HG02623 (cell line): ENCODE measurements around the gene OR2A5.
"Not testable (repeated sequence)": the region's sequence is repeated elsewhere in the genome, so short reads cannot be mapped to it uniquely, and the experiment has no call there.

Experiments used
- ATAC-seq: cut with Tn5 transposase; IDR thresholded peaks from one replicate; pipeline ENCODE4 v1.9.1; 2021; ENCODE audit warnings: moderate library complexity; ENCODE audit not compliant: unreplicated experiment

OR2A5 gene, protein sequence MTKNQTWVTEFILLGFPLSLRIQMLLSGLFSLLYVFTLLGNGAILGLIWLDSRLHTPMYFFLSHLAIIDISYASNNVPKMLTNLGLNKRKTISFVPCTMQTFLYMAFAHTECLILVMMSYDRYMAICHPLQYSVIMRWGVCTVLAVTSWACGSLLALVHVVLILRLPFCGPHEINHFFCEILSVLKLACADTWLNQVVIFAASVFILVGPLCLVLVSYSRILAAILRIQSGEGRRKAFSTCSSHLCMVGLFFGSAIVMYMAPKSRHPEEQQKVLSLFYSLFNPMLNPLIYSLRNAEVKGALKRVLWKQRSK

DNA sequence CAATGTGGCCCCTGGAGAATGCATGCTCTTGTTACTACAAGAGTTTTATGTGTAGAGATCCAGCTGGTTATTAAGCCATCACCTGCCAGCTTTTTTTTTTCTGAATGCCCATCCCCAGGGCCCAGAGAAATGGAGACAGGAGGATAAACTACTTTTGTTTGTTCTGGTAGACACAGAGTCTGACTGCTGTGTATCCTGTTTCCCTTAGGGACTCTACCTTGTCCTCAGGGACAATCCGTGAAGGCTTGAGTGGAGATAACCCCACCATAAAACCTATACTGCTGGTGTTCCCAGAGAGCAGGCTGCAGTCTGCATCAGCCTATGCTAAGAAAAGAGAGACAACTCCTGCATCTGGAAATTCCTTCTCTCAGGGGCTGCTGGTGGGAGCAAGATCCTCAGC lies at the start of gene OR2A5:
Gene OR2A5 (plus strand): TSS at position 301 of the 400 bp plus-strand sequence. CDS start 1,454 bp downstream, outside the sequence.
- ATAC-seq, result no peak

DNA sequence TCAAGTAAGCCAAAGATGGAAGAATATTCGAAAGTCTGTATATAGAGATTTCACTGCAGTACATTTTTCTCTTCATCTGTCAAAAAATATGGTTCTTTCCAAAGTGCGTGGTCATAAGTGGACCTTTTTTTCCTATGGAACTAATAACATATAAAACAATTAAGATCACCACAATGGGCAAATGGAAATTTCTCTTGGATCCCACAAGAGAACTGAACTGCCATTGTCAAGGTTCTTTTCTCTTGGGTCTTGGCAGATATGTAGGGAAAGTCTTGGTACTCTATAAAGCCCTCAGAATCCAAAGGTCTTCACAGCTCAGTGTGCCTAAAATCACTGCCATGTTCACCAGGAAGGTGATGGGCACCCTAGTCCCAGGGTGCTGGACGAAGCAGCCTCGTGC lies 48.7 kb upstream of the OR2A5 start, which contains the start of gene OR6B1:
Gene OR6B1 (plus strand): TSS at position 301 of the 400 bp plus-strand sequence. CDS start 3,677 bp downstream, outside the sequence.
- ATAC-seq, result no peak

DNA sequence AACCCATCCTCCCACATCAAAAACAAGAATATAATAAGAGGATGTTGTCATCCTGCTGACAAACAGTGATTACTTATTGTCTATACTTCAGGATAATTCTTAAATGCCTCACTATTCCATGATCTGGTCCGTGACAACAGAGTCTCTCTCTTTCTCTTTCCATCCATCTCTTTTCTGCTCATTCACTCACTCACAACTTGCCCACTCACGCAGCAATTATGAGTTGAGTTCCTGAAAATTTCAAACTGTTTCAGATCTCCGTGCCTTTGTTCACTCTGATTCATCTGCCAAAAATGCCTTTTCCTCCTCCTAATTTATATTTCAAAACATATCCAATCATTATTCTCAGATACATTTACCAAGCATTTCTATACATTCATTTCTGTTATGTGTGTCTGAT lies 47.2 kb upstream of the OR2A5 start:
- ATAC-seq, result no peak

DNA sequence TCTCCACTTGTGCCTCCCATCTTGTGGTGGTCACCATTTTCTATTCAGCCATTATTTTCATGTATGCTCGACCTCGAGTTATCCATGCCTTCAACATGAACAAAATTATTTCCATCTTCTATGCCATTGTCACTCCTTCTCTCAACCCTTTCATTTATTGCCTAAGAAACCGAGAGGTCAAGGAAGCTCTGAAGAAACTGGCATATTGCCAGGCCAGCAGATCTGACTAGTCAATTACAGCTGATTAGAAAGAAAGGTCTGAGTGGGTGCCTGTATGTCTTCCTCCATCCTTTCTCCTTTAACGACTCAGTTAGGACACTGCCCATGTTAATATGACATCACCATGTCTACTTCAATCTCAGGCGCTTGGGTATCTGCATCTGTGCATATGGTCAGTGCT lies 44.0 kb upstream of the OR2A5 start:
- ATAC-seq, result no peak

DNA sequence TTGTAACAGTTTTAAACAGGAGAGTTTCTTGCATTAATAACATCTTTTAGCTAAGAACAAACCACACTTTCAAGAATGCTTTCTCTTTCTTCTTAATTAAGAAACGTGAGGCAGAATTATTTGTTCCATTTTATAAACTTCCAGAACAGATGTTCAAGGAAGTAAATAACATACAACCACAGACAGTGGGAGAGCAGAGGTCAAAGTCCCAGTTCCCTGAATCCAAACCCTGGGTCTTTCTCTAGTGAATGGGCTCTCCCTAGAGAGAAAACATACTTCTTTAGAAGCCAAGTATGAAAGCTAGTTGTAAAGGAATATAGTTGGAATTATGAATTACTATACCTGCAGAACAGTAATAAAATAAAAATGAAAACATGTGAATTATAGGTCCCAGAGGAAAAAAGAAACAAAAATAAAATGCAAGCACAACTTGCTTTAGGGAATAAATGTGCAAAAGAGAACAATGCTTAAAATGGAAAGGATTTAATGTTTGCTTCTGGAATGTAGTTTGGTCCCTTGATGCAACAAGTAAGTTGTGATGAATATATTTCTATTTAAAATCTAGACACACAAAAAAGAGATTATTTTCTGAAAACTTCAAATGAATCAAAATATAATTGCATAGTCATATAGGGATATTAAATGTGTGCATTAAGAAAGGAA lies 42.6 kb upstream of the OR2A5 start:
- ATAC-seq, result no peak

DNA sequence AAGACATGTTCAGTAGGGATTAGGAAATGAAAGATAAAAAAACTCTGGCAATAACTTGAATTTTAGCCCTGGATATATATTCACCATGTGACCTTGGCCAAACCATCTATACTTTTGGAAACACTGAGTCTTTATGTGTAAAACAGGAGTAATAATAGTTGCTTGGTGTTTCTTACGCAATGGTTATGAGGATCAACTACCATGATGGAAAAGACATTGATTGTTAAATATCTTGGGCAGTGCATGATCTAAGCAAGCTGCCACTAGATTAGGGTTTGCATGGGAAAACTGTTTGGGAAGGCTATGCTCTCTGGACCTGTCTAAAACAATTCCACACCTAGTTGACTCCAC lies 42.1 kb upstream of the OR2A5 start:
- no peak for ATAC-seq

DNA sequence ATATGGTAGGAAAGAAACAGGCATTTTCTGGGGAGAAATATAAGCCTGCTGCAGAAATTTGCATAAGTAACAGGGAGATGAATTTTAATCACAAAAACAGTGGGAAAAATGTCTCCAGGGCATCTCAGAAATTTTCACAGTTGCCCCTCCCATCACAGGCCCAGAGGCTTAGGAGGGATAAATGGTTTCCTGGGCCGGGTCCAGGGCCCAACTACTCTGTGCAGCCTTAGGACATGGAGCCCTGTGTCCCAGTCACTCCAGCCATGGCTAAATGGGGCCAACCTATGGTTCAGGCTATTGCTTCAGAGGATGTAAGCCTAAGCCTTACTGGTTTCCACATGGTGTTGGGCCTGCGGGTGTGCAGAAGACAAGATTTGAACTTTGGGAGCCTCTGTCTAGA lies 39.4 kb upstream of the OR2A5 start:
- no peak for ATAC-seq

DNA sequence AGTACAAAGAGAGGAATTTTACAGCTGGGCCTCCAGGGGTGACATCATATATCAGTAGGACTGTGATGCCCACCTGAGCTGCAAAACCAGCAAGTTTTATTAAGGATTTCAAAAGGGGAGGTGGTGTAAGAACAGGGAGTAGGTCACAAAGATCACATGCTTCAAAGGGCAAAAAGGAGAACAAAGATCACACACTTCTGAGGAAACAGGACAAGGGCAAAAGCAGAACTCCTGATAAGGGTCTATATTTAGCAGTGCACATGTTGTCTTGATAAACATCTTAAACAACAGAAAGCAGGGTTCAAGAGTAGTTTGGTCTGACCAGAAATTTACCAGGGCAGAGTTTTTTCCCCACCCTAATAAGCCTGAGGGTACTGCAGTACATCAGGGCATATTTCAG lies 38.7 kb upstream of the OR2A5 start:
- not testable (repeated sequence) for ATAC-seq

DNA sequence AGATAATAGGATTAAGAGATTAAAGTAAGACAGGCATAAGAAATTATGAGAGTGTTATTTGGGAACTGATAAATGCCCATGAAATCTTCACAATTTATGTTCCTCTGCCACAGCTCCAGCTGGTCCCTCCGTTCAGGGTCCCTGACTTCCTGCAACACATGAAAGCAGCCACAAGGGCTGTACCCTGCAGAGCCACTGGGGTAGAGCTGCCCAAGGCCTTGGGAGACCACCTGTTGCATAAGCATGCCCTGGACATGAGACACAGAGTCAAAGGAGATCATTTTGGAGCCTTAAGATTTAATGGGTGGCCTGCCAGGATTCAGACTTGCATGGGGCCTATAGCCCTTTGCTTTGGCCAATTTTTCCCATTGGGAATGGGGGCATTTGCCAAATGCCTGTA lies 37.9 kb upstream of the OR2A5 start:
- ATAC-seq, result not testable (repeated sequence)

DNA sequence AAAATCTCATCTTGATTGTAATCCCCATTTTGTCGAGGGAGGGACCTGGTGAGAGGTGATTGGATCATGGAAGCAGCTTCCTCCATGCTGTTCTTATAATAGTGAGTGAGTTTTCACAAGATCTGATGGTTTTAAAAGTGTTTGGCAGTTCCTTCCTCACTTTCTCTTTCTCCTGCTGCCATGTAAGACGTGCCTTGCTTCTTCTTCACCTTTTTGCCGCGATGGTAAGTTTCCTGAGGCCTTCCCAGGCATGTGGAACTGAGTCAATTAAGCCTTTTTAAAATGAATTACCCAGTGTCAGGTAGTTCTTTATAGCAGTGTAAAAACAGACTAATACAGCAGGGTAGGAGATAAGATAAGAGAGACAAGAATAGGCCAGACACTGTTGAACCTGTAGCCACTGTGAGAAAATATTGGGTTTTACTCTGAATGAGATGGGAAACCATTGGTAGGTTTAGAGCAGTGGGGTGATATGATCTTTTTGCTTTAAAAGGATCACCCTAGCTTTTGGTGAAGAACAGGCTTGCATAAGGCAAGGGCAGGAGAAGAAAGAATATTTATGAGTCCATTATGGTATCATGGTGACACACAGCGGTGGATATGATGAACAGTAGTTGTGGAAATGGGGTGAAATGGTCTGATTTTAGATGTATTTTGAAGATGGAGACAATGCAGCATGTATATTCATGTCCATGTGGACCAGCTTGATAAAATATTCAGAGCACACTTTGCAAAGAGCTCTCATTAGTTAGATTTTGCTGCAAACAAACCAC lies 37.1 kb upstream of the OR2A5 start:
- ATAC-seq, result no peak

DNA sequence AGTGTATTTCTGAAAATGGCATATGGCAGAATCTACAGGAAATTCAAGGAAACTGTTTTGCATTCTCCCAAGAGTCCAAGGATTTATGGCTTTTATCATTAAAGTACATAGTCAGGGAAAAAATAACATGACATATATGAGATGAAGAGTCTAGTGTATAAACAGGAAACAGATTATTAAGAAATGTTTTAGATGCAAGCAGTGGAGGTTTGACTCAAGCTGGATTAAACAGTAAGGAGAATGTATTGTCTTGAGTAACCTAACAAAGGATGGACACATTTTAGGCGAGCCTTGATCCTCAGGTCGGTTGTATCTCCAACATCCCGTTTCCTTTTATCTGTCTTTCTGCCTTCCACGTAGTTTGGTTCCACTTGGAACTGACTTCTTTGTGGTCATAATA lies 30.7 kb upstream of the OR2A5 start:
- ATAC-seq, result no peak

DNA sequence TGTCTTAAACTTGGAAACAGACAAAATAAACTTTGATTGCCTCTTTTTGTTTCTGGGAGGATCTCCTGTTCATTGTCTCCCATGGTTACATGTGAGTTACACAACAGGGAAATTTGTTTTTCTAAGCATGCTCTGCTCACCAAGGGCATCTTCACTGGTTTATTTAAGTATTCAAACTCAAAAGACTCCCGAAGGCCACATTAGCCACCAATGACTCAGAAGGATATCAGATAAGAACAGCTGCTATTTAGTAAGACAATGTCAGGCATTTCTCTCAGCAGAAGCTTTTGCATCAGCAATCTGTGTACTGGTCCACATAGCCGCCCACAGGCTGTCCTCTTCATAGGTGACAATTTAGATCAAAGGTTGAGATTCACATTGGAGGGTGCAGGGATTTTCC lies 29.3 kb upstream of the OR2A5 start:
- no peak for ATAC-seq

DNA sequence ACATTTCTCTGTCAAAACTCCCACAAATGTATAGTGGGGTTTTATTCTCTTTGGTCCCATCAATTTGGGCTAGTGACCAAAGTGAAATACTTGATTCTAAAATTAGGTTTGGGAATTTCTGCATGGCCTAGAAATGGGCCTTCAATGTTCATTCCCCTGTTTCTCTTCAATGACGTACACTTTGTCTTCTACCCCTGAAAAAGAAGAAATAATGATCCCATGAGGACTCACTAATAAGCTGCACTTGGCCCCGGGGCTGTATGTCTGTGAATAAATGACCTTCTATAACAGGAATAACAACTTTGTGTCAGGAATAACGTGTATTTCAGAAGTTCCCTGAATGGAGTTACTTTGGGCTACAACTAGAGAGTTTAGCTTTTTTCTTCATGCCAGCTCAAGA lies 28.4 kb upstream of the OR2A5 start:
- ATAC-seq, result no peak

DNA sequence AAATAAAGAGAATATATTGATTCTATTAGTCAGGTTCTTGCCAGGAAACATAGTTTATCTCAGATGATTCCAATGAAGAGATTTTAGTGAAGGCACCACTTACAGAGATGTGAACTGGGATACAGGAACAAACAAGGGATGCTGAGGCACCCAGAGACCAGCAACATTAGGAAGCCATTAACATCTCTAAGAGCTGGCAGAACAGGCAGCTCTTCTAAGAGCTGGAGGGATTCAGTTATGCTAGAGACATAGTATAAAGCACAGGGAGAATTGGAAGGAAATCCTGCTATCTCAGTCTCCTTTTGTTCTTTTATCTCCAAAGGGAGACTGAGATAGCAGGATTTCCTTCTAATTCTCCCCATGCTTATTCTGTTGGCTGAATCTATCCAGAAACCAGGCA lies 26.6 kb upstream of the OR2A5 start:
- ATAC-seq, result no peak

DNA sequence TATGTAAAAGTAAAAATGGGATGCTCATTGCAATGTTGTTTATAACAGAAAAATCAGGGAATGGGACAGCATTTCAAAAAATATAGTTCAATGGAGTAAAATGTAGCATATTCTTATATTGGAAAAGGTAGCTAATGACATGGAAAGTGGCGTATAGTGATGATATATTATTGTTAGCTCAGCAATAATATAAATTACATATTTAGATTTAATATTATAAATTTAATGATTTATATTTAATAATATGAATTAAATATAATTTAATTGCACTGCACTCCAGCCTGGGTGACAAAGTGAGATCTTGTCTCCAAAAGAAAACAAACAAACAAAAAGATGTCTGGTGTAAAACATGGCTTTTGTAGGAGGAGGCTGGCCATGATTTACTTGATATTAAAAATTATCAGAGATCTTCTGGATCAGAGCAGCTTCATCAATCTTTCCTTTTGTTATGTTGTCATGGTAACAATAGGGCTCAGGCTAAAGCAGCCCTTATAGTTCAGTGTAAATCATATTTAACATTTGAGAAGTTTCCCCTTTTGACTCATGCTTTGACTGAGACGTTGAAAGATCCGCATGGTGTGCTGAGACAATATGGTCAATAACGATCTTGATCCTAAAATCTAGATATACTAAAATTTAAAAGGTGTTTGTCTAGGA lies 25.4 kb upstream of the OR2A5 start:
- ATAC-seq, result no peak

DNA sequence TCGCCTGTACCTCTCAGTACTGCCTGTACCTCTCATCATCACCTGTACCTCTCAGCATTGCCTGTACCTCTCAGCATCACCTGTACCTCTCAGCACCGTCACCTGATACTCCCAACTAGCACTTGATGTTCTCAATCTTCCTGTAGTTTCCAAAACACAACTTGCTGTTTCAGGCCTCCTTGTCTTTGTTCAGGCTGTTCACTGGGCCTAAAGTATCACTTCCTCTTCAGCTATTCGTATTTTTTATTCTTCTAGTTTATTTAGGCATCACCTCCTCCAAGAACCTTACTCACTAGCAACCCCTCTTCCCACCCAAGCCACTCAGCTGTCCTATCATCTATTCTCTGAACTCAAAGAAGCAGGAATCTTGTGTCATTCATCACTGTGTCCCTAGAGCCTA lies 24.5 kb upstream of the OR2A5 start:
- ATAC-seq, result no peak

DNA sequence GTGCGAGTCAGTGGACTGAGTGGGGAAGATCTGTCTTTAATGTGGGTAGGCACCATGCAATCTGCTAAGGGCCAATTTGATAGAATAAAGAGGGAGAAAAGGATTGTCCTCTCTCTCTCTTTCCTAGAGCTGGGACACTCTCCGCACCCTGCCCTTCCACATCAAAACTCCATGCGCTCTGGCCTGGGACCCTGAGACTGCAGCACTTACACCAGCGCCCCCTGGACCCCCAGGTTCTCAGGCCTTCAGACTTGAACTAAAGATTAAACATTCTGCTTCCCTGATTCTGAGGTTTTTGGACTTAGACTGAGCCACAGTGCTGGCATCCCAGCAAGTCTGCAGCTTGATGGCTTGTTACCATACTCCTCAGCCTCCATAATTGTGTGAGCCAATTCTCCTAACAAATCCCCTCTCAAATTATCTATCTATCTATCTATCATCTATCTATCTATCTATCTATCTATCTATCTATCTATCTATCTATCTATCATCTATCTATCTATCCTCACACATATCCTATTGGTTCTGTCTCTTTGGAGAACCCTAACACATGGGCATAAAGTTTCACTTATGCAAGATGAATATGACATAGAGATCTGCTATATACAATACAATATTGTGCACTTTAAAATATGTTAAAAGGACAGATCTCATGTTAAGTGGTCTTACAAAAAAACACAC lies 22.4 kb upstream of the OR2A5 start:
- no peak for ATAC-seq

DNA sequence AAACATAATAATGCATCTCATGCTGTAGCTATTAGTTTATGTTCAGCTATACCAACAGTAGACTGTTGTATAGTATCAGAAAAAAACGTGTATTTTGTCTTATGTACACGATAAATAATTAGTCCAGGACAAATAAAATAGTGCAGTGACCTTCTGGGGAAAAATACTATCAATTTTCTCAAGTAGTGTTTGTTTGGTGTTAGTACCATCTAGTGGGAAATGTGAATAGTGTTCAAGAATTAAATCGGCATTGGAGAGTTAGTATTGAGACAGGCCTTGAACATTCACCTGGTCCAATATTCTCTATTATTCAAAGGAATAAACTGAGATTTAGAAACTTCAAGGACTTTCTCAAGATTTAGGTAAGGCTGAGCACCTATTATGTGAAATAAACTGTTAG lies 21.7 kb upstream of the OR2A5 start:
- no peak for ATAC-seq

DNA sequence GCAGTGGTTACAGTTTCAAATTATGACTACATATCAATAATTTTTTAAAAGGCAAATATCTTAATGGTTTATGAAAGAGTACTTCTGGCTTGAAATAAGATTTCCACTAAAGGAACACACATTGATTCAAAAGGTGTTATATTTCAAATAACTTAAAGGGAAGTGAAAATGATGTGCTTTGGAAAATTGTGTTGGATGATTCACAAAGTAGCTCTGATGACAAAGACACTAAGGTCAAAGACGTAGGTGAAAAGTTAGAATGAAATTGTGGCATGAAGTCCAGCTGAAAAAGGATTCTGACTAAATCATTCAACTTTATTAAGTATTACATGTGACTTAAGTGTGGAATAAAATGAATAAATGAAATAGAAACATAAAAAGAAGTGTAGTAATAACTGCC lies 20.8 kb upstream of the OR2A5 start:
- ATAC-seq, result no peak

DNA sequence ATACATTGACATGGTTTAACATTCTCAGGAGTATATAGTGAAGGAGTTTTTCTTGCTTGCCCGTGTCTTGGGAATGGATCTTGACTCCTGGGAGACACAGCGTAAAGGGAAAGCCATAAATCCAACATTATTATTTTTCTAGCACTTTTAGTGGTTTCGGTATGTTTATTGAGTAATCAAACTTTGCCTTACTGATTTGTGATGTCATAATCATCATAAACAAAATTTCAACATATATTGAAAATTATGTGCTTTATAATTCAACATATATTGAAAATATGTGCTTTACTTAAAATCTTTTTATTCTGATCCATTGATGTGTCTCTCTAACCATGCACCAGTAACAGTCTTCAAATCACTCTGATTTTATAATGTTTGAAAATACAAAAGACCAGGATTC lies 20.2 kb upstream of the OR2A5 start:
- no peak for ATAC-seq

DNA sequence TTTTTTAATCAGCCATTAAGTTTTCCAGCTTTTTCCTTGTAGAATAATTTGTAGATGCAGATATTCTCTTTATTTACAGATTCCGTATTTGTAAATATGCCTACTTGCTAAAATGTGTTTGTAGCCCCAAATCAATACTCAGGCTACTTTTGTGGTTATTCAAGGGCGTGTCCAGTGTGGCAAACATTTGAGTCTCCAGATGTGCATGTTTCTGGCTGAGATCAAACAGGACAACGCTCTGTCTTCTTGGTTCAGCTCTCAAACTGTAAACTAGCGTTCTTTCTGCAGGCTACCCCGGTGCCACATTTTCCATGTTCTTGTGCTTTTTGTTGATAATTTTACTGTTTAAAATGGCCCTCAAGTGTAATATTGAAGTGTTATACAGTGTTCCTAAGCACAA lies 16.2 kb upstream of the OR2A5 start:
- no peak for ATAC-seq
